A549 (cell line): ENCODE measurements around the gene PGLYRP2.

Experiments
- CTCF ChIP-seq: fragments of >200 bp; sonication (Bioruptor Twin); formaldehyde crosslinking; IDR thresholded peaks from 3 replicates; pipeline ENCODE4 v1.5.1; 2016
- ESRRA ChIP-seq: fragments of 150-350 bp; IDR thresholded peaks from 2 replicates; pipeline ENCODE4 v1.6.1; 2014; ENCODE audit warnings: mild to moderate bottlenecking, low read length, borderline replicate concordance
- GATA3 ChIP-seq: IDR thresholded peaks from 2 replicates; pipeline ENCODE4 v1.6.1; 2012; ENCODE audit warnings: borderline replicate concordance
- HDAC2 ChIP-seq: fragments of 200-600 bp; sonication (generic); IDR thresholded peaks from 2 replicates; pipeline ENCODE4 v1.6.1; 2016
- MAZ ChIP-seq: fragments of 150-350 bp; IDR thresholded peaks from 2 replicates; pipeline ENCODE4 v1.6.1; 2014; ENCODE audit warnings: antibody characterized with exemption, low read depth, low read length, borderline replicate concordance
- MYC ChIP-seq: IDR thresholded peaks from 2 replicates; pipeline ENCODE4 v1.6.1; 2012; ENCODE audit warnings: mild to moderate bottlenecking, inconsistent platforms, low read length, improper control_type of control experiment, borderline replicate concordance
- PBX3 ChIP-seq: IDR thresholded peaks from 2 replicates; pipeline ENCODE4 v1.6.1; 2012
- POLR2A ChIP-seq: IDR thresholded peaks from 2 replicates; pipeline ENCODE4 v1.6.1; 2012; ENCODE audit warnings: mild to moderate bottlenecking, low read length
- RAD21 ChIP-seq, 2 experiments: fragments of >200 bp in 1 of 2; sonication (Bioruptor Twin) in 1 of 2; formaldehyde crosslinking in 1 of 2; IDR thresholded peaks in 1 of 2; conservative IDR thresholded peaks in 1 of 2; 2 replicates in 1 of 2; 3 replicates in 1 of 2; pipeline ENCODE4 v1.6.1; 2012 to 2018; ENCODE audit warnings: inconsistent platforms in 1 of 2
- REST ChIP-seq: fragments of 200-600 bp; sonication (generic); IDR thresholded peaks from 2 replicates; pipeline ENCODE4 v1.6.1; 2016; ENCODE audit warnings: antibody characterized with exemption, mild to moderate bottlenecking, moderate library complexity
- SMC3 ChIP-seq: fragments of >200 bp; sonication (Bioruptor Twin); formaldehyde crosslinking; IDR thresholded peaks from 3 replicates; pipeline ENCODE4 v1.6.1; 2018; ENCODE audit warnings: inconsistent platforms
- SREBF2 ChIP-seq: fragments of 450-650 bp; IDR thresholded peaks from 2 replicates; pipeline ENCODE4 v1.6.1; 2014; ENCODE audit warnings: mild to moderate bottlenecking, moderate library complexity
- TP53 ChIP-seq: fragments of 250-450 bp; sonication (Bioruptor Pico); IDR thresholded peaks from 2 replicates; pipeline ENCODE4 v1.5.0; 2021; ENCODE audit warnings: mild to moderate bottlenecking, moderate library complexity
- ZFP36 ChIP-seq: fragments of 450-650 bp; IDR thresholded peaks from 2 replicates; pipeline ENCODE4 v1.6.1; 2014; ENCODE audit warnings: borderline replicate concordance; ENCODE audit not compliant: partially characterized antibody

- TF ChIP-seq CTCF: no peak
- TF ChIP-seq REST: no peak
- no peak for TF ChIP-seq ESRRA
- no peak for TF ChIP-seq HDAC2
- no peak for TF ChIP-seq PBX3
- no peak for TF ChIP-seq ZFP36
- no peak for TF ChIP-seq POLR2A
- TF ChIP-seq MAZ: no peak
- TF ChIP-seq RAD21 (conservative IDR thresholded peaks at IDR 0.05 in 1 of 2, IDR thresholded peaks at IDR 0.05 in 1 of 2): no peak
- no peak for TF ChIP-seq SREBF2
- TF ChIP-seq SMC3: no peak
- no peak for TF ChIP-seq GATA3
- no peak for TF ChIP-seq MYC
- no peak for TF ChIP-seq TP53 (CRISPR knock-in tag)
Observed at GRCh38 chr19:15468675-15469512, 10.4 kb downstream of the PGLYRP2 start.
